Measurements from ENCODE around the gene KIAA0930. TPM values are rescaled to one million over a fixed set of nuclear protein-coding genes. Genes with fewer than 3 reads are reported as not detected.
A peak's percentile ranks its signal among the peaks of the same experiment; 100 is the strongest.

Gene KIAA0930
- total and polyA plus RNA-seq, 2 of the 4 experiments (the other 2 are of a cell fraction): 25.3 to 34.1 TPM

GRCh38 chr22:45216133-45217003 lies 24.3 kb downstream of the KIAA0930 start:
- Histone ChIP-seq H2BK120ac (ENCODE audit: low read depth, low read length) (no peak overlapping the region), H3K4me2 (ENCODE audit: low read depth, low read length) (peak overlapping the region; percentile 73), H2BK5ac (ENCODE audit: low read depth, low read length, poor library complexity, severe bottlenecking) (no peak overlapping the region), H2BK15ac (ENCODE audit: low read depth, low read length) (no peak overlapping the region), H4K91ac (ENCODE audit: insufficient read depth, low read depth, low read length) (no peak overlapping the region), H4K5ac (ENCODE audit: low read depth, low read length) (no peak overlapping the region), H3K79me1 (ENCODE audit: low read depth in 1 of 2, low read length in 2 of 2) (peaks cover 28 to 71% of the 10 kb centered on the region in 2 experiments), H3K14ac (replicated peaks; ENCODE audit: low read depth, low read length) (peak overlapping the region; percentile 39; the same call in 1 of the 2 replicates), H3K4me1 (ENCODE audit: control insufficient read depth, insufficient read depth, low read length) (peaks cover 19% of the 10 kb centered on the region), H3K23ac (ENCODE audit: low read depth, low read length) (0 out of 2 replicates have a peak overlapping the region, but pooled peaks have one; percentile 16), H3K4me3 (ENCODE audit: insufficient read depth, low read depth, low read length) (0 out of 2 replicates have a peak overlapping the region, but pooled peaks have one; percentile 4), H2AK9ac (replicated peaks; ENCODE audit: low read depth, low read length, poor library complexity) (peak overlapping the region; percentile 66), H3K27me3 (ENCODE audit: control insufficient read depth, insufficient read depth, low read length) (no peaks in the 10 kb centered on the region), H3K56ac (ENCODE audit: extremely low read depth, insufficient read depth, low read length) (no peak overlapping the region), H2AK5ac (ENCODE audit: low read depth, low read length) (no peak overlapping the region; the same call in 1 of the 2 replicates), H3K18ac (ENCODE audit: low read depth, low read length) (no peak overlapping the region), H2AFZ (replicated peaks; ENCODE audit: low read length, poor library complexity) (peak overlapping the region; percentile 5), H3K36me3 (ENCODE audit: control insufficient read depth, insufficient read depth, low read length) (no peaks in the 10 kb centered on the region), H3K9me1 (ENCODE audit: insufficient read depth, low read length) (peaks cover 23% of the 10 kb centered on the region), H4K8ac (ENCODE audit: low read depth in 2 of 2, low read length in 2 of 2) (no peak overlapping the region), H3K27ac (ENCODE audit: insufficient read depth, low read length) (no peak overlapping the region), H3K9ac (ENCODE audit: low read depth, low read length) (no peak overlapping the region), H3K4ac (ENCODE audit: low read depth, low read length) (no peak overlapping the region; the same call in 1 of the 2 replicates), H4K20me1 (ENCODE audit: insufficient read depth, low read length) (peaks cover 64% of the 10 kb centered on the region), H3K9me3 (ENCODE audit: control insufficient read depth, insufficient read depth, low read length) (no peaks in the 10 kb centered on the region), H2BK20ac (ENCODE audit: low read depth, low read length) (0 out of 2 replicates have a peak overlapping the region, but pooled peaks have one; percentile 31)
- WGBS, 2 experiments (ENCODE audit: extremely low coverage in 2 of 2, insufficient read length in 1 of 2): 13% methylated on average over 11 of the region's 22 CpGs; no CpG with 5 or more reads in 1 of the 2 experiments
- peak; percentile 98 for DNase-seq
- dilution Hi-C loops (cut with HindIII; ENCODE audit: low sequenced_read_pairs, unreplicated experiment): no loop called here
- intact Hi-C loops (cut with micrococcal nuclease): no loop called here
- ChIA-PET CTCF (no interaction called here), POLR2A (ENCODE audit: unreplicated experiment) (no interaction called here)
- in situ Hi-C loops (cut with MboI; ENCODE audit: low sequenced_read_pairs): no loop called here
- TF ChIP-seq USF2 (IDR thresholded peaks at IDR 0.05; ENCODE audit: low read depth, low read length) (no peak), POLR2A (IDR thresholded peaks at IDR 0.05; ENCODE audit: low read depth, low read length) (no peak; the same call in none of the 2 replicates), BHLHE40 (IDR thresholded peaks at IDR 0.05; ENCODE audit: low read depth, low read length) (peak; percentile 51), MAZ (IDR thresholded peaks at IDR 0.05; ENCODE audit: borderline replicate concordance, low read depth, low read length) (0 out of 2 replicates have a peak, but pooled peaks have one; percentile 11), CEBPB (IDR thresholded peaks at IDR 0.05; ENCODE audit: low read depth, low read length) (0 out of 2 replicates have a peak, but pooled peaks have one; percentile 0)
- peak; percentile 27; the same call in 1 of the 2 replicates for ATAC-seq (ENCODE audit: low read depth)
- no TSS peak for BruUV-seq (replicated peaks)
